IMR-90 (cell line): Measurements from ENCODE around the gene VPS11. TPM values are rescaled to one million over a fixed set of nuclear protein-coding genes. Genes with fewer than 3 reads are reported as not detected.

Experiments
- ATAC-seq: fragments of 200-7000 bp; cut with Tn5 transposase; 2 replicates; pipeline ENCODE4 v1.9.1; 2020; ENCODE audit warnings: low read depth, mild to moderate bottlenecking, moderate library complexity
- BruUV-seq: library from RNA; stranded (reverse); fragments of 400-500 nt; replicated peaks from 2 replicates; lab custom pipeline; 2021; lab: Mats Ljungman, UMichigan
- CTCF ChIA-PET: fragments of 300-600 bp; formaldehyde crosslinking; extraction: SDS; loops from one replicate; lab custom pipeline; 2021; ENCODE audit warnings: antibody characterized with exemption; lab: Yijun Ruan, JAX
- POLR2A ChIA-PET: fragments of 300-600 bp; sonication (Branson Sonifier 250); formaldehyde crosslinking; loops from one replicate; lab custom pipeline; 2022; ENCODE audit warnings: antibody characterized with exemption; ENCODE audit not compliant: unreplicated experiment; lab: Charles Lee
- DNase-seq: peaks from one replicate; pipeline ENCODE4 v3.0.0; 2013
- H2AFZ ChIP-seq: replicated peaks from 2 replicates; pipeline ENCODE3; 2013; ENCODE audit warnings: low read length, mild to moderate bottlenecking; ENCODE audit not compliant: poor library complexity
- H2AK5ac ChIP-seq: 2 replicates; pipeline ENCODE4 v1.6.1; 2013; ENCODE audit warnings: low read depth, low read length, inconsistent platforms
- H2AK9ac ChIP-seq: replicated peaks from 2 replicates; pipeline ENCODE3; 2013; ENCODE audit warnings: mild to moderate bottlenecking, low read depth, low read length, moderate library complexity; ENCODE audit not compliant: poor library complexity
- H2BK120ac ChIP-seq: 2 replicates; pipeline ENCODE4 v1.6.1; 2013; ENCODE audit warnings: low read depth, low read length, inconsistent platforms
- H2BK15ac ChIP-seq: 3 replicates; pipeline ENCODE4 v1.6.1; 2013; ENCODE audit warnings: low read depth, low read length, inconsistent platforms
- H2BK20ac ChIP-seq: 2 replicates; pipeline ENCODE4 v1.6.1; 2013; ENCODE audit warnings: low read depth, mild to moderate bottlenecking, inconsistent platforms, low read length, moderate library complexity
- H2BK5ac ChIP-seq: 2 replicates; pipeline ENCODE4 v1.6.1; 2013; ENCODE audit warnings: mild to moderate bottlenecking, low read depth, low read length, inconsistent platforms; ENCODE audit not compliant: poor library complexity, severe bottlenecking
- H3K14ac ChIP-seq: replicated peaks from 2 replicates; pipeline ENCODE4 v1.6.1; 2013; ENCODE audit warnings: low read depth, low read length, inconsistent platforms
- H3K18ac ChIP-seq: 2 replicates; pipeline ENCODE4 v1.6.1; 2013; ENCODE audit warnings: low read depth, low read length, control low read depth
- H3K23ac ChIP-seq: 2 replicates; pipeline ENCODE4 v1.6.1; 2013; ENCODE audit warnings: low read depth, low read length, inconsistent platforms
- H3K27ac ChIP-seq: 2 replicates; pipeline ENCODE4 v1.5.1; 2013; ENCODE audit warnings: mild to moderate bottlenecking, control low read depth, low read length; ENCODE audit not compliant: insufficient read depth
- H3K27me3 ChIP-seq: 2 replicates; pipeline ENCODE4 v1.6.1; 2013; ENCODE audit warnings: low read length; ENCODE audit not compliant: control insufficient read depth, insufficient read depth
- H3K36me3 ChIP-seq: 2 replicates; pipeline ENCODE4 v1.6.1; 2013; ENCODE audit warnings: low read length, mixed read lengths; ENCODE audit not compliant: control insufficient read depth, insufficient read depth
- H3K4ac ChIP-seq: 2 replicates; pipeline ENCODE4 v1.6.1; 2013; ENCODE audit warnings: low read depth, low read length, inconsistent platforms
- H3K4me1 ChIP-seq: 2 replicates; pipeline ENCODE4 v1.6.1; 2013; ENCODE audit warnings: low read length, mixed read lengths; ENCODE audit not compliant: control insufficient read depth, insufficient read depth
- H3K4me2 ChIP-seq: 2 replicates; pipeline ENCODE4 v1.6.1; 2013; ENCODE audit warnings: low read depth, mild to moderate bottlenecking, control low read depth, low read length, moderate library complexity
- H3K4me3 ChIP-seq: 2 replicates; pipeline ENCODE4 v1.5.1; 2013; ENCODE audit warnings: low read depth, mild to moderate bottlenecking, control low read depth, low read length, moderate library complexity; ENCODE audit not compliant: insufficient read depth
- H3K56ac ChIP-seq: 2 replicates; pipeline ENCODE4 v1.6.1; 2013; ENCODE audit warnings: low read length, inconsistent platforms; ENCODE audit not compliant: insufficient read depth; ENCODE audit errors: extremely low read depth
- H3K79me1 ChIP-seq, 2 experiments: 2 replicates each; pipeline ENCODE4 v1.6.1; 2013; ENCODE audit warnings: low read length in 2 of 2, inconsistent platforms in 1 of 2, low read depth in 1 of 2
- H3K9ac ChIP-seq: 2 replicates; pipeline ENCODE4 v1.6.1; 2013; ENCODE audit warnings: low read depth, low read length, control low read depth
- H3K9me1 ChIP-seq: 2 replicates; pipeline ENCODE4 v1.6.1; 2013; ENCODE audit warnings: low read length, inconsistent platforms; ENCODE audit not compliant: insufficient read depth
- H3K9me3 ChIP-seq: 2 replicates; pipeline ENCODE4 v1.6.1; 2013; ENCODE audit warnings: low read length; ENCODE audit not compliant: control insufficient read depth, insufficient read depth
- H4K20me1 ChIP-seq: 2 replicates; pipeline ENCODE4 v1.6.1; 2013; ENCODE audit warnings: low read length, inconsistent platforms; ENCODE audit not compliant: insufficient read depth
- H4K5ac ChIP-seq: 2 replicates; pipeline ENCODE4 v1.6.1; 2013; ENCODE audit warnings: mild to moderate bottlenecking, low read depth, low read length, control low read depth
- H4K8ac ChIP-seq, 2 experiments: 2 replicates each; pipeline ENCODE4 v1.6.1; 2013; ENCODE audit warnings: low read depth in 2 of 2, low read length in 2 of 2, control low read depth in 1 of 2, inconsistent platforms in 1 of 2
- H4K91ac ChIP-seq: 2 replicates; pipeline ENCODE4 v1.6.1; 2013; ENCODE audit warnings: low read depth, low read length, inconsistent platforms; ENCODE audit not compliant: insufficient read depth
- BHLHE40 ChIP-seq: fragments of 150-350 bp; IDR thresholded peaks from 2 replicates; pipeline ENCODE4 v1.6.1; 2016; ENCODE audit warnings: mild to moderate bottlenecking, low read depth, low read length
- CEBPB ChIP-seq: IDR thresholded peaks from 2 replicates; pipeline ENCODE4 v1.6.1; 2012; ENCODE audit warnings: low read depth, low read length, improper control_type of control experiment
- CHD1 ChIP-seq: IDR thresholded peaks from 2 replicates; pipeline ENCODE4 v1.6.1; 2012; ENCODE audit warnings: low read depth, low read length, improper control_type of control experiment
- FOS ChIP-seq: fragments of 150-350 bp; IDR thresholded peaks from 2 replicates; pipeline ENCODE4 v1.6.1; 2016; ENCODE audit warnings: low read depth, low read length
- MAFK ChIP-seq: IDR thresholded peaks from 2 replicates; pipeline ENCODE4 v1.6.1; 2012; ENCODE audit warnings: low read depth, low read length, improper control_type of control experiment
- MAZ ChIP-seq: IDR thresholded peaks from 2 replicates; pipeline ENCODE4 v1.6.1; 2012; ENCODE audit warnings: low read depth, mild to moderate bottlenecking, low read length, improper control_type of control experiment, moderate library complexity, borderline replicate concordance
- MXI1 ChIP-seq: IDR thresholded peaks from 2 replicates; pipeline ENCODE4 v1.6.1; 2012; ENCODE audit warnings: low read depth, mild to moderate bottlenecking, low read length, moderate library complexity, borderline replicate concordance
- NFE2L2 ChIP-seq: fragments of 150-350 bp; IDR thresholded peaks from 2 replicates; pipeline ENCODE4 v1.6.1; 2016; ENCODE audit warnings: low read depth, mild to moderate bottlenecking, low read length
- POLR2A ChIP-seq: IDR thresholded peaks from 2 replicates; pipeline ENCODE4 v1.6.1; 2012; ENCODE audit warnings: mild to moderate bottlenecking, low read depth, low read length
- RAD21 ChIP-seq: IDR thresholded peaks from 2 replicates; pipeline ENCODE4 v1.6.1; 2012; ENCODE audit warnings: low read length, improper control_type of control experiment
- RCOR1 ChIP-seq: IDR thresholded peaks from 2 replicates; pipeline ENCODE4 v1.6.1; 2012; ENCODE audit warnings: mild to moderate bottlenecking, low read length, improper control_type of control experiment; ENCODE audit not compliant: insufficient replicate concordance
- RFX5 ChIP-seq: IDR thresholded peaks from 2 replicates; pipeline ENCODE4 v1.8.0; 2012; ENCODE audit warnings: low read depth, mild to moderate bottlenecking, low read length, moderate library complexity
- SMC3 ChIP-seq: fragments of 150-350 bp; IDR thresholded peaks from 2 replicates; pipeline ENCODE4 v1.6.1; 2016; ENCODE audit warnings: low read depth, mild to moderate bottlenecking, antibody characterized with exemption, low read length, moderate library complexity
- WGBS, 2 experiments: methylation state at CpG; one replicate each; pipeline versions ENCODE4 v1.1.5 to v1.1.7; 2013; ENCODE audit warnings: missing lambda C conversion rate in 2 of 2; ENCODE audit not compliant: insufficient read length in 1 of 2; ENCODE audit errors: extremely low coverage in 2 of 2; 5-methylcytosine and 5-hydroxymethylcytosine counted together
- dilution Hi-C: fragments of 300-500 bp; cut with HindIII; formaldehyde crosslinking; loops from one replicate; pipeline ENCODE4 v1.14.3; 2018; ENCODE audit warnings: low sequenced_read_pairs; ENCODE audit not compliant: unreplicated experiment
- in situ Hi-C: fragments of 300-500 bp; cut with MboI; formaldehyde crosslinking; loops from 3 replicates; pipeline ENCODE4 v1.14.3; 2019; ENCODE audit warnings: low sequenced_read_pairs, inconsistent platforms, mixed read lengths
- intact Hi-C: fragments of 100-400 bp; cut with micrococcal nuclease; formaldehyde crosslinking; loops from 2 replicates; pipeline ENCODE4 v1.10.0; 2022
- polyA plus RNA-seq, 3 experiments: library from polyadenylated mRNA; depleted of rRNA; stranded (reverse); fragments of >200 nt; gene quantifications; 2 replicates each; pipeline ENCODE4 v1.2.3, GENCODE V29; 2012; ENCODE audit warnings: low replicate concordance in 1 of 3
- total RNA-seq: library from RNA; depleted of rRNA; stranded (reverse); fragments of >200 nt; gene quantifications from 2 replicates; pipeline ENCODE4 v1.2.3, GENCODE V29; 2012
- TF ChIP-seq, protein P1 (sequence below): conservative IDR thresholded peaks from 2 replicates; pipeline ENCODE4 v1.5.1; 2012; ENCODE audit warnings: mild to moderate bottlenecking, low read depth, low read length, improper control_type of control experiment
- TF ChIP-seq, protein P2 (sequence below): fragments of 150-350 bp; IDR thresholded peaks from 2 replicates; pipeline ENCODE4 v1.6.1; 2017; ENCODE audit warnings: mild to moderate bottlenecking, antibody characterized with exemption, low read length, low read depth
- TF ChIP-seq, protein P3 (sequence below): fragments of 150-350 bp; IDR thresholded peaks from 2 replicates; pipeline ENCODE4 v1.6.1; 2016; ENCODE audit warnings: low read depth, mild to moderate bottlenecking, low read length, moderate library complexity, borderline replicate concordance

The VPS11 gene
- total and polyA plus RNA-seq, 2 of the 4 experiments (the other 2 are of a cell fraction), result 19.7 to 30.5 TPM

DNA sequence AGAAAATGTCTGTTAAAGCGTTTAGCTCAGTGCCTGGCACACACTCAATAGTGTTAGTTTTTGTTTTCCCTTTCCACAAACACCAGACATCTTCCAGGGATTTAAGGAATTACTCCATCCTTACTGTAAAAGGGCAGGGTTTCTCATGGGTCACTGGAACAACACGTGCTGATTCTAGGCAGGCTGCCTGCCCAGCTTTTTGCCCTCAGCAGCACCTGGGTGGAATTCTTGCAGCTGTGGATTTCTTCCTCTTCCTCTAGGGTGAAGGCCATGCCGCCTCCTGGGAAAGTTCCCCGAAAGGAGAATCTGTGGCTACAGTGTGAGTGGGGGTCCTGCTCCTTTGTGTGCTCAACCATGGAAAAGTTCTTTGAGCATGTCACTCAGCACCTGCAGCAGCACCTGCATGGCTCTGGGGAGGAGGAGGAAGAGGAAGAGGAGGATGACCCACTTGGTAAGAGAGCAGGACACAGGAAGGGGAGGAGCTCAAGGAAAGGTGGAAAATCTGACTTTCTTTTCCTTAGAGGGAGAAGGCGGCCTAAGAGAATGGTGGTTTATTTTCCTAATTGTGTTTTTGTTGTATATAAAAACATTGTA lies 59.2 kb downstream of the VPS11 start:
- Histone ChIP-seq H3K18ac (no peak overlapping the region), H2AFZ (peak overlapping the region; percentile 8), H3K27me3 (no peaks in the 10 kb centered on the region), H2AK9ac (no peak overlapping the region), H3K4me3 (no peak overlapping the region), H3K56ac (no peak overlapping the region), H4K5ac (no peak overlapping the region), H3K14ac (no peak overlapping the region), H3K27ac (no peak overlapping the region), H2AK5ac (no peak overlapping the region), H4K20me1 (no peaks in the 10 kb centered on the region; the same call in 1 of the 2 replicates), H3K36me3 (peaks cover 24% of the 10 kb centered on the region), H2BK20ac (no peak overlapping the region), H3K9me1 (peaks cover 6% of the 10 kb centered on the region; the same call in 1 of the 2 replicates), H2BK120ac (no peak overlapping the region), H3K4me1 (peaks cover 3% of the 10 kb centered on the region), H3K4ac (no peak overlapping the region), H2BK5ac (no peak overlapping the region), H3K9me3 (no peaks in the 10 kb centered on the region), H3K4me2 (no peak overlapping the region), H2BK15ac (no peak overlapping the region), H4K91ac (no peak overlapping the region), H3K79me1 (peaks cover 14 to 43% of the 10 kb centered on the region in 2 experiments), H3K23ac (no peak overlapping the region), H3K9ac (no peak overlapping the region), H4K8ac (no peak overlapping the region)
- dilution Hi-C loops, result no loop called here
- no peak for DNase-seq
- ChIA-PET POLR2A (interaction anchor here (0.7 kb wide), 1 partner anchor 43 kb away, joined by 3 read pairs; no protein-coding TSS in a partner anchor), CTCF (no interaction called here)
- 20% methylated on average over 1 of the region's 5 CpGs; no CpG with 5 or more reads in 1 of the 2 experiments for WGBS, 2 experiments
- BruUV-seq, result no TSS peak
- TF ChIP-seq, protein P1, sequence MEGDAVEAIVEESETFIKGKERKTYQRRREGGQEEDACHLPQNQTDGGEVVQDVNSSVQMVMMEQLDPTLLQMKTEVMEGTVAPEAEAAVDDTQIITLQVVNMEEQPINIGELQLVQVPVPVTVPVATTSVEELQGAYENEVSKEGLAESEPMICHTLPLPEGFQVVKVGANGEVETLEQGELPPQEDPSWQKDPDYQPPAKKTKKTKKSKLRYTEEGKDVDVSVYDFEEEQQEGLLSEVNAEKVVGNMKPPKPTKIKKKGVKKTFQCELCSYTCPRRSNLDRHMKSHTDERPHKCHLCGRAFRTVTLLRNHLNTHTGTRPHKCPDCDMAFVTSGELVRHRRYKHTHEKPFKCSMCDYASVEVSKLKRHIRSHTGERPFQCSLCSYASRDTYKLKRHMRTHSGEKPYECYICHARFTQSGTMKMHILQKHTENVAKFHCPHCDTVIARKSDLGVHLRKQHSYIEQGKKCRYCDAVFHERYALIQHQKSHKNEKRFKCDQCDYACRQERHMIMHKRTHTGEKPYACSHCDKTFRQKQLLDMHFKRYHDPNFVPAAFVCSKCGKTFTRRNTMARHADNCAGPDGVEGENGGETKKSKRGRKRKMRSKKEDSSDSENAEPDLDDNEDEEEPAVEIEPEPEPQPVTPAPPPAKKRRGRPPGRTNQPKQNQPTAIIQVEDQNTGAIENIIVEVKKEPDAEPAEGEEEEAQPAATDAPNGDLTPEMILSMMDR, result no peak
- no peak for TF ChIP-seq MAZ
- TF ChIP-seq RAD21, result no peak
- no peak for TF ChIP-seq NFE2L2
- no peak for TF ChIP-seq POLR2A
- TF ChIP-seq RFX5, result no peak
- no peak for TF ChIP-seq CHD1
- TF ChIP-seq, protein P2, sequence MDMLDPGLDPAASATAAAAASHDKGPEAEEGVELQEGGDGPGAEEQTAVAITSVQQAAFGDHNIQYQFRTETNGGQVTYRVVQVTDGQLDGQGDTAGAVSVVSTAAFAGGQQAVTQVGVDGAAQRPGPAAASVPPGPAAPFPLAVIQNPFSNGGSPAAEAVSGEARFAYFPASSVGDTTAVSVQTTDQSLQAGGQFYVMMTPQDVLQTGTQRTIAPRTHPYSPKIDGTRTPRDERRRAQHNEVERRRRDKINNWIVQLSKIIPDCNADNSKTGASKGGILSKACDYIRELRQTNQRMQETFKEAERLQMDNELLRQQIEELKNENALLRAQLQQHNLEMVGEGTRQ, result no peak
- TF ChIP-seq BHLHE40, result no peak
- TF ChIP-seq, protein P3, sequence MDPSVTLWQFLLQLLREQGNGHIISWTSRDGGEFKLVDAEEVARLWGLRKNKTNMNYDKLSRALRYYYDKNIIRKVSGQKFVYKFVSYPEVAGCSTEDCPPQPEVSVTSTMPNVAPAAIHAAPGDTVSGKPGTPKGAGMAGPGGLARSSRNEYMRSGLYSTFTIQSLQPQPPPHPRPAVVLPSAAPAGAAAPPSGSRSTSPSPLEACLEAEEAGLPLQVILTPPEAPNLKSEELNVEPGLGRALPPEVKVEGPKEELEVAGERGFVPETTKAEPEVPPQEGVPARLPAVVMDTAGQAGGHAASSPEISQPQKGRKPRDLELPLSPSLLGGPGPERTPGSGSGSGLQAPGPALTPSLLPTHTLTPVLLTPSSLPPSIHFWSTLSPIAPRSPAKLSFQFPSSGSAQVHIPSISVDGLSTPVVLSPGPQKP, result no peak
- TF ChIP-seq CEBPB, result no peak
- TF ChIP-seq FOS, result no peak
- no peak for TF ChIP-seq MAFK
- no peak for TF ChIP-seq SMC3
- no peak for TF ChIP-seq RCOR1
- TF ChIP-seq MXI1, result no peak
- intact Hi-C loops, result no loop called here
- no peak for ATAC-seq
- in situ Hi-C loops, result no loop called here
